Measurements from ENCODE around the gene SSBP3.

Gene SSBP3

GRCh38 chr1:54374766-54375165, 31.4 kb downstream of the SSBP3 start:
- Histone ChIP-seq H3K9ac (ENCODE audit: low read length) (no peak overlapping the region), H3K4me3 (ENCODE audit: low read length) (no peak overlapping the region), H3K36me3 (ENCODE audit: control insufficient read depth, insufficient read depth, low read length) (no peaks in the 10 kb centered on the region), H3K4me1 (ENCODE audit: control insufficient read depth, insufficient read depth, low read length) (peaks cover 31% of the 10 kb centered on the region), H3K27me3 (ENCODE audit: control insufficient read depth, insufficient read depth, low read length) (no peaks in the 10 kb centered on the region), H3K27ac (ENCODE audit: low read depth, low read length) (no peak overlapping the region)

- no peak overlapping the region for H3K4me3 ChIP-seq (ENCODE audit: low read length)
- no peak overlapping the region for H3K27ac ChIP-seq (ENCODE audit: low read depth, low read length)
- peaks cover 25% of the 10 kb centered on the region for H3K4me1 ChIP-seq (ENCODE audit: control insufficient read depth, insufficient read depth, low read length)
- no peaks in the 10 kb centered on the region for H3K27me3 ChIP-seq (ENCODE audit: control insufficient read depth, insufficient read depth, low read length)
- no peak overlapping the region for H3K9ac ChIP-seq (ENCODE audit: low read length)
- no peaks in the 10 kb centered on the region for H3K36me3 ChIP-seq (ENCODE audit: control insufficient read depth, insufficient read depth, low read length)
Observed at GRCh38 chr1:54372978-54373377, 33.2 kb downstream of the SSBP3 start.

GRCh38 chr1:54371942-54372275, 34.3 kb downstream of the SSBP3 start:
- H3K36me3 ChIP-seq (ENCODE audit: control insufficient read depth, insufficient read depth, low read length): no peaks in the 10 kb centered on the region
- H3K9ac ChIP-seq (ENCODE audit: low read length): no peak overlapping the region
- no peak overlapping the region for H3K4me3 ChIP-seq (ENCODE audit: low read length)
- no peaks in the 10 kb centered on the region for H3K27me3 ChIP-seq (ENCODE audit: control insufficient read depth, insufficient read depth, low read length)
- peaks cover 25% of the 10 kb centered on the region for H3K4me1 ChIP-seq (ENCODE audit: control insufficient read depth, insufficient read depth, low read length)
- no peak overlapping the region for H3K27ac ChIP-seq (ENCODE audit: low read depth, low read length)

- peaks cover 25% of the 10 kb centered on the region for H3K4me1 ChIP-seq (ENCODE audit: control insufficient read depth, insufficient read depth, low read length)
- H3K9ac ChIP-seq (ENCODE audit: low read length): no peak overlapping the region
- H3K4me3 ChIP-seq (ENCODE audit: low read length): no peak overlapping the region
- H3K36me3 ChIP-seq (ENCODE audit: control insufficient read depth, insufficient read depth, low read length): no peaks in the 10 kb centered on the region
- H3K27ac ChIP-seq (ENCODE audit: low read depth, low read length): no peak overlapping the region
- H3K27me3 ChIP-seq (ENCODE audit: control insufficient read depth, insufficient read depth, low read length): no peaks in the 10 kb centered on the region
Observed at GRCh38 chr1:54371038-54371941, 34.9 kb downstream of the SSBP3 start.

GRCh38 chr1:54370287-54370989, 35.8 kb downstream of the SSBP3 start:
- Histone ChIP-seq H3K4me1 (ENCODE audit: control insufficient read depth, insufficient read depth, low read length) (peaks cover 22% of the 10 kb centered on the region), H3K36me3 (ENCODE audit: control insufficient read depth, insufficient read depth, low read length) (no peaks in the 10 kb centered on the region), H3K4me3 (ENCODE audit: low read length) (no peak overlapping the region), H3K9ac (ENCODE audit: low read length) (no peak overlapping the region), H3K27ac (ENCODE audit: low read depth, low read length) (no peak overlapping the region), H3K27me3 (ENCODE audit: control insufficient read depth, insufficient read depth, low read length) (no peaks in the 10 kb centered on the region)

GRCh38 chr1:54367613-54368012, 38.6 kb downstream of the SSBP3 start:
- no peak overlapping the region for H3K4me3 ChIP-seq (ENCODE audit: low read length)
- H3K9ac ChIP-seq (ENCODE audit: low read length): no peak overlapping the region
- H3K36me3 ChIP-seq (ENCODE audit: control insufficient read depth, insufficient read depth, low read length): no peaks in the 10 kb centered on the region
- no peaks in the 10 kb centered on the region for H3K27me3 ChIP-seq (ENCODE audit: control insufficient read depth, insufficient read depth, low read length)
- peaks cover 18% of the 10 kb centered on the region for H3K4me1 ChIP-seq (ENCODE audit: control insufficient read depth, insufficient read depth, low read length)
- no peak overlapping the region for H3K27ac ChIP-seq (ENCODE audit: low read depth, low read length)

- Histone ChIP-seq H3K4me1 (ENCODE audit: control insufficient read depth, insufficient read depth, low read length) (peaks cover 4% of the 10 kb centered on the region), H3K36me3 (ENCODE audit: control insufficient read depth, insufficient read depth, low read length) (no peaks in the 10 kb centered on the region), H3K27me3 (ENCODE audit: control insufficient read depth, insufficient read depth, low read length) (no peaks in the 10 kb centered on the region), H3K9ac (ENCODE audit: low read length) (no peak overlapping the region), H3K27ac (ENCODE audit: low read depth, low read length) (no peak overlapping the region), H3K4me3 (ENCODE audit: low read length) (no peak overlapping the region)
Observed at GRCh38 chr1:54365847-54366246, 40.3 kb downstream of the SSBP3 start.

- Histone ChIP-seq H3K4me1 (ENCODE audit: control insufficient read depth, insufficient read depth, low read length) (peaks cover 2% of the 10 kb centered on the region), H3K36me3 (ENCODE audit: control insufficient read depth, insufficient read depth, low read length) (no peaks in the 10 kb centered on the region), H3K27ac (ENCODE audit: low read depth, low read length) (no peak overlapping the region), H3K27me3 (ENCODE audit: control insufficient read depth, insufficient read depth, low read length) (no peaks in the 10 kb centered on the region), H3K4me3 (ENCODE audit: low read length) (no peak overlapping the region), H3K9ac (ENCODE audit: low read length) (no peak overlapping the region)
Observed at GRCh38 chr1:54365398-54365797, 40.8 kb downstream of the SSBP3 start.

- H3K36me3 ChIP-seq (ENCODE audit: control insufficient read depth, insufficient read depth, low read length): no peaks in the 10 kb centered on the region
- no peak overlapping the region for H3K9ac ChIP-seq (ENCODE audit: low read length)
- no peaks in the 10 kb centered on the region for H3K27me3 ChIP-seq (ENCODE audit: control insufficient read depth, insufficient read depth, low read length)
- no peak overlapping the region for H3K4me3 ChIP-seq (ENCODE audit: low read length)
- H3K27ac ChIP-seq (ENCODE audit: low read depth, low read length): no peak overlapping the region
- peaks cover 2% of the 10 kb centered on the region for H3K4me1 ChIP-seq (ENCODE audit: control insufficient read depth, insufficient read depth, low read length)
Observed at GRCh38 chr1:54364995-54365394, 41.2 kb downstream of the SSBP3 start.

GRCh38 chr1:54364582-54364981, 41.6 kb downstream of the SSBP3 start:
- Histone ChIP-seq H3K27me3 (ENCODE audit: control insufficient read depth, insufficient read depth, low read length) (no peaks in the 10 kb centered on the region), H3K9ac (ENCODE audit: low read length) (no peak overlapping the region), H3K4me1 (ENCODE audit: control insufficient read depth, insufficient read depth, low read length) (peaks cover 4% of the 10 kb centered on the region), H3K27ac (ENCODE audit: low read depth, low read length) (no peak overlapping the region), H3K4me3 (ENCODE audit: low read length) (no peak overlapping the region), H3K36me3 (ENCODE audit: control insufficient read depth, insufficient read depth, low read length) (no peaks in the 10 kb centered on the region)

- no peak overlapping the region for H3K4me3 ChIP-seq (ENCODE audit: low read length)
- H3K9ac ChIP-seq (ENCODE audit: low read length): no peak overlapping the region
- H3K27ac ChIP-seq (ENCODE audit: low read depth, low read length): no peak overlapping the region
- no peaks in the 10 kb centered on the region for H3K36me3 ChIP-seq (ENCODE audit: control insufficient read depth, insufficient read depth, low read length)
- H3K4me1 ChIP-seq (ENCODE audit: control insufficient read depth, insufficient read depth, low read length): peaks cover 8% of the 10 kb centered on the region
- no peaks in the 10 kb centered on the region for H3K27me3 ChIP-seq (ENCODE audit: control insufficient read depth, insufficient read depth, low read length)
Observed at GRCh38 chr1:54363925-54364324, 42.3 kb downstream of the SSBP3 start.

- peaks cover 6% of the 10 kb centered on the region for H3K36me3 ChIP-seq (ENCODE audit: control insufficient read depth, insufficient read depth, low read length)
- H3K4me3 ChIP-seq (ENCODE audit: low read length): no peak overlapping the region
- H3K9ac ChIP-seq (ENCODE audit: low read length): no peak overlapping the region
- H3K27me3 ChIP-seq (ENCODE audit: control insufficient read depth, insufficient read depth, low read length): no peaks in the 10 kb centered on the region
- peaks cover 8% of the 10 kb centered on the region for H3K4me1 ChIP-seq (ENCODE audit: control insufficient read depth, insufficient read depth, low read length)
- H3K27ac ChIP-seq (ENCODE audit: low read depth, low read length): no peak overlapping the region
Observed at GRCh38 chr1:54362881-54363340, 43.3 kb downstream of the SSBP3 start.
